GM12874 (cell line): ENCODE measurements around the gene SYCE1L.

Experiments used
- TF ChIP-seq, protein P1 (sequence below): IDR thresholded peaks from 2 replicates; pipeline ENCODE4 v1.5.1; 2011; ENCODE audit warnings: low read depth, mild to moderate bottlenecking, control low read depth, low read length, moderate library complexity; ENCODE audit not compliant: insufficient read depth

SYCE1L gene, protein sequence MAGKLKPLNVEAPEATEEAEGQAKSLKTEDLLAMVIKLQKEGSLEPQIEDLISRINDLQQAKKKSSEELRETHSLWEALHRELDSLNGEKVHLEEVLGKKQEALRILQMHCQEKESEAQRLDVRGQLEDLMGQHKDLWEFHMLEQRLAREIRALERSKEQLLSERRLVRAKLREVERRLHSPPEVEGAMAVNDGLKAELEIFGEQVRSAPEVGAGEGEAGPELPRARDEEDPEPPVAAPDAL

DNA sequence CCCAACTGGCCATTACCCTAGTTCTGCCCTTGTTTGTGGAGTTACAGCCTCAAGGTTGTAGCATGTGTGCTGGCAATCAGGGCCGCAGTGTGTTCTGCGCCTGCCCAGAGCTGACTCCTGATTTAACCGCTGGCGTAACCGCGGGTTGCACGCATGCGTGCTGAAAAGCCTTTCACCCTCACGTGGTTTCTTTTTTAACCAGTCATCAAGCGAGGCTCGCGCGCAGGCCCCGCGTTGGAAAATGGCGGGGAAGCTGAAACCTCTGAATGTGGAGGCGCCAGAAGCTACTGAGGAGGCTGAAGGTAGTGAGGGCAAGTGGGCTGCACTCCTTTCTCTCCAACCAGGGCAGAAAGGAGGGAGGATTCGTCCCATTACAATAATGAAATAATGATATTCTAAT lies at the start of gene SYCE1L:
TSS of gene SYCE1L (plus strand) at position 198 of the 400 bp plus-strand sequence. CDS start at position 242, 44 bp downstream.
- TF ChIP-seq, protein P1, sequence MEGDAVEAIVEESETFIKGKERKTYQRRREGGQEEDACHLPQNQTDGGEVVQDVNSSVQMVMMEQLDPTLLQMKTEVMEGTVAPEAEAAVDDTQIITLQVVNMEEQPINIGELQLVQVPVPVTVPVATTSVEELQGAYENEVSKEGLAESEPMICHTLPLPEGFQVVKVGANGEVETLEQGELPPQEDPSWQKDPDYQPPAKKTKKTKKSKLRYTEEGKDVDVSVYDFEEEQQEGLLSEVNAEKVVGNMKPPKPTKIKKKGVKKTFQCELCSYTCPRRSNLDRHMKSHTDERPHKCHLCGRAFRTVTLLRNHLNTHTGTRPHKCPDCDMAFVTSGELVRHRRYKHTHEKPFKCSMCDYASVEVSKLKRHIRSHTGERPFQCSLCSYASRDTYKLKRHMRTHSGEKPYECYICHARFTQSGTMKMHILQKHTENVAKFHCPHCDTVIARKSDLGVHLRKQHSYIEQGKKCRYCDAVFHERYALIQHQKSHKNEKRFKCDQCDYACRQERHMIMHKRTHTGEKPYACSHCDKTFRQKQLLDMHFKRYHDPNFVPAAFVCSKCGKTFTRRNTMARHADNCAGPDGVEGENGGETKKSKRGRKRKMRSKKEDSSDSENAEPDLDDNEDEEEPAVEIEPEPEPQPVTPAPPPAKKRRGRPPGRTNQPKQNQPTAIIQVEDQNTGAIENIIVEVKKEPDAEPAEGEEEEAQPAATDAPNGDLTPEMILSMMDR, result no peak

DNA sequence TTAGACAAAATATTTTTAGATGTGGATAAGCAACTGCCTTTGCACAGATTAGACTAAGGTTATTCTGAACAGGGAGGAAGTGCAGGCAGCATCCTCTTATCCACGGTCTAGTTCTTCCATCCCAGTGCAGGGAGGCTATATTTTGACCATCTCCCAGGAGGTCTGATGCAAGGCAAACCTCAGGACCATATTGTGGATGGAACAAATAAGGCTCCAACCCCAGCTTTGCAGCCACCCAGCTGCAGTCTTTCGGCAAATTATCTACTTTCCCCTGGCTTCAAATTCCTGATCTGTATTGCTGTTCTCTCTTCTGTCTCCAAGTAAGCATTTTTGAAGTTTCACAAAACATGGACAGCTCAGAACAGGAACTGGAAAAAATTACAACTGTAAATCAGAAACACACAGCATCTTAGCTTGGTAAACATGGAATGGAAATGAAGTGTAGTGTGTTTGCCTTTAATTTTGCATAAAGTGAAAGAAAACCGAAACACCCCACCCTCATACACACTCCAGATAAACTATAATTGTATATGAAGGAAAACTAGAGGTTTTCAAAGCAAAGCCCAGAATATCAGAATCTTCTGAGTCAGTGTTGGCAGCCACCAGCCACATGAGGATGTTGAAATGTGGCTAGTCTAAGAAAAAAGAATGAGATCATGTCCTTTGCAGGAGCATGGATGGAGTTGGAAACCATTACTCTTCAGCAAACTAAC lies 41.7 kb upstream of the SYCE1L start:
- TF ChIP-seq, protein P1, result no peak

DNA sequence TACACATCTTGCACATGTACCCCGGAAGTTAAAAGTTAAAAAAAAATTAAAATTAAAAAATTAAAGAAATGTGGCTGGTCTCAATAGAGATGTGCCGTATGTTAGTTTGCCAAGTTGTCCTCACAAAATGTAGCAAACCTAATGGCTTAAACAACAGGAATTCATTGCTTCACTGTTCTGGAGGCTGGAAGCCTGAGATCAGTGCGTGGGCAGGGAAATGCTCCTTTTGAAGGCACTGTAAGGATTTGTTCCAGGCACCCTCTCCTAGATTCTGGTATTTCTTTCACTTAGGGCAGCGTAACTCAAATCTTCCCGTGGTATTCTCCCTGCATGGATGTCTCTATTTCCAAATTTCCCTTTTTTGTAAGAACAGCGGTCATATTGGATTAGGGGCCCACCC lies 40.9 kb upstream of the SYCE1L start:
- TF ChIP-seq, protein P1, result no peak

DNA sequence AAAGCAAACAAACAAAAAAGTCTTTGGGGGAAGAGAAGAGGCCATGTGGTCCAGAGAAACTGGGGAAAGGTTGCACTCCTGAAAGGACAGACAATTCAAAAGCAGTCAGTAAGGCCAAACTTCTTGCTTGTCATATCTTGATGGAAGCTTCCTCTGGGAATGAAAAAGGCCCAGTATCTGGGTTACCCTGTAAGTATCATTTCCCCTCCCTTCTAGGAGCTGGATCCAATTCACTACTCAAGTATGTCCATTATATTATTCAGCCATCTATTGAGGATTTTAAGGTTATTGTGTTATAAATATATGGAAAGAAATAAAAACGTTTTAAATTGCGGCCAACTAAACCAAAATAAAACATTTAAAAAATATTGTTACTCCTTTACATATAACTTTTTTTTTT lies 34.2 kb upstream of the SYCE1L start:
- TF ChIP-seq, protein P1, result no peak

DNA sequence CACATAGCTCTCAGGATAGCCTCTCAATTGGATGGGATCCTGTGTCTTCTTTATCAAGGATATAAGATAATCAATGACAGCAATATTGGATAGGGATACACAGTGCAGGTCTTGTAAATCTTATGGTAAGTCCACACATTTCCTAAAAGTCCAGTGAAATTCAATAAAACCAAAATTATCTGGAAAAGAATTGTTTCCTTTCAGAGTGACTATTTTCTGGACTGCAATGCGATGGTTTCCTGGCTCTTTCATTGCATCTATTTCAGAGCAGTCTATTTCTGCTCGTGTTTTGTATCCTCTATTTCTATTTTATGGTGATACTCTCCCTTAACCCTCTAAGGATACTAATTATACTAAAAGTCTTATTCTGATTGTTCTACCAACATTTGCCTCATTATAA lies 32.5 kb upstream of the SYCE1L start:
- TF ChIP-seq, protein P1, result no peak

DNA sequence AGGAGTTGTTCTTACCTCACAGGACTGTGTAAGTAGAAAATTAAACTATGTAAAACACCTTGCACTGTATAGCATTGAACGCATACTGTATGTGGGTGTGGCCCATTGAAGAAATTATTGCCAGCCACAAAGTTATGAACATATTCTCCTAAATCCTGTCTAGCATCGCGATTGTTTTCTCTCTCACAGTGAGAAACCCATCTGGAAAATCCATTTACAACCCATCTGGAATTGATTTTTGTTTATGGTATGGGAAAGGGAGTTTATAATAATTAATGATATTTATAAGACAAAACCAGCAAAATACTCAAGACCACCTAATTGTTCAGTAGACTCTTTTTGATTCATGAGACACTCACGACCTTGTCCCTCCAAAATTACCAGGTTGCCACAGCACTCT lies 30.3 kb upstream of the SYCE1L start:
- TF ChIP-seq, protein P1, result no peak

DNA sequence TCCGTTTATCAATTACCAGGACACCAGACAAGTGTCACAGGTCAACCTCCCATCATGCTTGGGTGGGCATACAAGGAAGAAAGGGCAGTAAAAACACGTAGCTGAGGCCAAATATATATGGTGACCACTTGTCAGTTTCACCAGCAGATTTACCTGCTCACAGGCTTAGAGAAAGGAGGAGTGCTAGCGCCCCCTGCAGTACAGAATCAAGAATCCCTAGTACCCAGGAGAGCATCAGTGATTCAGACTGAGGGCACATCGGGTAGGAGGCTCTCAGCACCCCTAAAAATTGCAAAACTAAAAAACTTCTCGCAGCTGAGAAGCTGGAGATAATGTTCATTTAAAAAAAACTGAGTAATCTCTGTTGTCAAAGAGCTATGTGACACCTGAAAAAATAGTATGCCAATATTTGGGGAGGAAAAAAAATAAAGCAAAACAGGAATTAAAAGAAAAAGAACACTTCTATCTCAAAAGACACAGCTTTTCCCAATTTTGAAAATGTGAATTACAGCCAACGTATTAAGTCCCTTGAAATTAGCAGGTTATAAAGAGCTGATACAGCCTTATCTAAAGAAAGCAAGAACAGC lies 29.5 kb upstream of the SYCE1L start:
- TF ChIP-seq, protein P1, result peak; percentile 73
